Parathyroid adenoma (tissue), 2 donors: ENCODE results near the gene CHST11.

Experiments
- H2AFZ ChIP-seq: fragments of 300-600 bp; sonication (generic); one replicate; pipeline ENCODE4 v1.7.0; 2017; ENCODE audit warnings: antibody characterized with exemption, mild to moderate bottlenecking
- H3K27ac ChIP-seq: fragments of 300-600 bp; sonication (generic); one replicate; pipeline ENCODE4 v1.7.0; 2017
- H3K27me3 ChIP-seq: fragments of 300-600 bp; sonication (generic); one replicate; pipeline ENCODE4 v1.7.0; 2017; ENCODE audit warnings: low read length; ENCODE audit not compliant: control insufficient read depth, insufficient read depth
- H3K36me3 ChIP-seq: fragments of 300-600 bp; sonication (generic); one replicate; pipeline ENCODE4 v1.7.0; 2017; ENCODE audit warnings: low read length; ENCODE audit not compliant: control insufficient read depth, insufficient read depth
- H3K4me1 ChIP-seq: fragments of 300-600 bp; sonication (generic); one replicate; pipeline ENCODE4 v1.7.0; 2017; ENCODE audit warnings: control low read depth
- H3K4me2 ChIP-seq: fragments of 300-600 bp; sonication (generic); one replicate; pipeline ENCODE4 v1.7.0; 2017; ENCODE audit warnings: low read length
- H3K4me3 ChIP-seq: fragments of 300-600 bp; sonication (generic); one replicate; pipeline ENCODE4 v1.7.0; 2017; ENCODE audit warnings: low read depth, low read length
- H3K79me2 ChIP-seq: fragments of 300-600 bp; sonication (generic); one replicate; pipeline ENCODE4 v1.7.0; 2017; ENCODE audit warnings: control low read depth
- H3K9ac ChIP-seq: fragments of 300-600 bp; sonication (generic); one replicate; pipeline ENCODE4 v1.7.0; 2017; ENCODE audit warnings: mild to moderate bottlenecking
- H3K9me3 ChIP-seq: fragments of 300-600 bp; sonication (generic); one replicate; pipeline ENCODE4 v1.7.0; 2017; ENCODE audit warnings: low read length; ENCODE audit not compliant: control insufficient read depth
- TF ChIP-seq, protein P1 (sequence below): fragments of 300-600 bp; sonication (generic); IDR thresholded peaks from one replicate; pipeline ENCODE4 v1.7.0; 2017; ENCODE audit warnings: antibody characterized with exemption, mild to moderate bottlenecking
- donor health status: primary hyperparathyroidism.

CHST11 gene

DNA sequence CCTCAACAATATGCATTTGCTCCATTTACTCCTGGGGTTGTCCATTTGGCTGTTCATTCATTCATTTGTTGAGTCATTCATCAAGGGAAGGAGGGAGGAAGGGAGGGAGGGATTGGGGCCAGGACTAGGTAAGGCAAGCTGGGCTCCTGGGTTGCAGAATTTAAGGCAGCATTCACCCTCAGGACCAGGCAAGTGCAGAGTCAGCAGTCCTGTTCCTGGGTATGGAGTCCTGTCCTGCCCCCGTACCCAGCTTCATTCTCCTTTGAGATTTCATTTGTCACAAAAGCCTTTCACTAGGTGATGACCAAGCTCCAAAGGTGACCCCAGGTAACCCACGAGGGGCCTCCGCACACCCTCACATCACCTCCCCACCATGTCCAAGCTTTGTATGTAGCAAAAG is 178.1 kb downstream of the CHST11 start:
- Histone ChIP-seq H3K4me1 (peaks cover 6% of the 10 kb centered on the region), H3K4me3 (no peak overlapping the region), H3K36me3 (no peaks in the 10 kb centered on the region), H3K9ac (no peak overlapping the region), H2AFZ (no peak overlapping the region), H3K27ac (no peak overlapping the region), H3K4me2 (no peak overlapping the region), H3K9me3 (no peaks in the 10 kb centered on the region), H3K27me3 (no peaks in the 10 kb centered on the region), H3K79me2 (no peaks in the 10 kb centered on the region)
- TF ChIP-seq, protein P1, sequence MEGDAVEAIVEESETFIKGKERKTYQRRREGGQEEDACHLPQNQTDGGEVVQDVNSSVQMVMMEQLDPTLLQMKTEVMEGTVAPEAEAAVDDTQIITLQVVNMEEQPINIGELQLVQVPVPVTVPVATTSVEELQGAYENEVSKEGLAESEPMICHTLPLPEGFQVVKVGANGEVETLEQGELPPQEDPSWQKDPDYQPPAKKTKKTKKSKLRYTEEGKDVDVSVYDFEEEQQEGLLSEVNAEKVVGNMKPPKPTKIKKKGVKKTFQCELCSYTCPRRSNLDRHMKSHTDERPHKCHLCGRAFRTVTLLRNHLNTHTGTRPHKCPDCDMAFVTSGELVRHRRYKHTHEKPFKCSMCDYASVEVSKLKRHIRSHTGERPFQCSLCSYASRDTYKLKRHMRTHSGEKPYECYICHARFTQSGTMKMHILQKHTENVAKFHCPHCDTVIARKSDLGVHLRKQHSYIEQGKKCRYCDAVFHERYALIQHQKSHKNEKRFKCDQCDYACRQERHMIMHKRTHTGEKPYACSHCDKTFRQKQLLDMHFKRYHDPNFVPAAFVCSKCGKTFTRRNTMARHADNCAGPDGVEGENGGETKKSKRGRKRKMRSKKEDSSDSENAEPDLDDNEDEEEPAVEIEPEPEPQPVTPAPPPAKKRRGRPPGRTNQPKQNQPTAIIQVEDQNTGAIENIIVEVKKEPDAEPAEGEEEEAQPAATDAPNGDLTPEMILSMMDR, result no peak

DNA sequence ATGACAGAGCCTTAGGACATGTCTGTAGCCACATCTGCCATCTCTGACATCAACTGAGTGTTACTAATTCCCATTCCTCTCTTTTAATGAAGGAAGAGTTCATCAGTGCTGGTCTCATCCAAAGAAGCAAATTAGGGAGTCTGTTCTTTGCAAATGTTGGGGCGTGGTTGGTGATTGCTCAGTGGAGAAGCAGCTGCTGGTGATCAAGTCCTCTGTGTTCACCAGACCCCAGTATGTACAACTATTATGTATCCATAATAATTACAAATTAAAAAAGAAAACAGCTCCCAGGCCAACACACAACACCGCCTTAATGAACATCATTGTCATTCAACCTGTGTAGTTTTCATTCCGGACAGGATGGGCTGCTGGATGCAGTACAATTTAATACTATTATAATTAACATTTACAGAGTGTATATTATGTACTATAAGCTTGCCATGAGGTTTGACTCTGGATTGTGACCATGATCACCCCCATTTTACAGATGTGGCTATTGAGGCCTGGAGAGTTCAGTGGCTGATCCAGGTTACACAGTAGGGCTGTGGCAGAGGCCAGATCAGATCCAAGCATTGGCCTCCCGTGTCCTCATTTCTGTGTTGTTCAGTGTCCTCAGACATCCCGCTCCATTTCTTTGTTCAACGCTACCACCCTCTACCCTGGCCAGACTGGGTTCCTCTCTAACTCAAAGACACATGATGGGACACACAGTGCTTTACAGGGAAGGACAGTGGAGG is 179.0 kb downstream of the CHST11 start:
- peaks cover 2% of the 10 kb centered on the region for H3K4me1 ChIP-seq
- no peaks in the 10 kb centered on the region for H3K36me3 ChIP-seq
- no peaks in the 10 kb centered on the region for H3K9me3 ChIP-seq
- no peaks in the 10 kb centered on the region for H3K27me3 ChIP-seq
- no peak overlapping the region for H2AFZ ChIP-seq
- TF ChIP-seq, protein P1, result no peak
- no peak overlapping the region for H3K9ac ChIP-seq
- no peak overlapping the region for H3K27ac ChIP-seq
- no peak overlapping the region for H3K4me3 ChIP-seq
- no peak overlapping the region for H3K4me2 ChIP-seq
- H3K79me2 ChIP-seq, result no peaks in the 10 kb centered on the region

DNA sequence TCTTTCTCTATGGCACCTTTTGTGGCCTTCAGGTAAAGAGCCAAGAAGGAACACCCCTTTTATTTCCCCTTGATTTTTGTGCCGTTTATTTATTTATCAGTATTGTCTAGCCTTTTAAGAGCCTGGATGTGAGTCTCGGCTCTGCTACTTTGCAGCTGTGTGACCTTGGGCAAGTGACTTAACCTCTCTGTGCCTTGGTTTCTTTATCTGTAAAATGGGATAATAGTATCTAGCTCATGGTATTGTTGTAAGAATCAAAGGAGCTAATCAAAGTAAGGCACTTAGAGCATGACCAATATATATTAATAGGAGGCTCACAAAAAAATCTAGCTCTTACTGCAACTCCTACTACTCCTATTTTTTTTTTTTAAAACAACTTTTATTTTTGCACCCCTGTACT is 179.7 kb downstream of the CHST11 start:
- Histone ChIP-seq H3K27me3 (no peaks in the 10 kb centered on the region), H2AFZ (no peak overlapping the region), H3K27ac (no peak overlapping the region), H3K79me2 (no peaks in the 10 kb centered on the region), H3K9me3 (no peaks in the 10 kb centered on the region), H3K9ac (no peak overlapping the region), H3K4me1 (no peaks in the 10 kb centered on the region), H3K4me3 (no peak overlapping the region), H3K4me2 (no peak overlapping the region), H3K36me3 (no peaks in the 10 kb centered on the region)
- TF ChIP-seq, protein P1, result no peak

DNA sequence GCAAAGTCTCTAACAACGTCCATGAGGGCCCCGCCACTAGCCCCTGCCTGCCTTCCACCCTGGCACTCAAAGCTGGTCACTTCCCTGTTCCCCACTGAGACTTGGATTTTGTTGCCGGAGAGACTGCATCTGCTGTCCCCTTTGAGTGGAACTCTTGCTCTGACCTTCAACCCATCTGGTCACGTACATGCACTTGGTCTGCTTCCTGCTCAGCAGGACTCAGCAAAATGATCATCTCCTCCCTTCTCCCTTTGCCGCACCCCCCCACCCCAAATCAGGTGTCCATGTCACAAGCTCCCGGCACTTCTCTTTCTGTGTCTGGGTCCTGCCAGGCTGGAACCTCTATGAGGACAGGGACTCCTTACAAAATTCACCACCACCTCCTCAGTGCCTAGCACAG is 180.9 kb downstream of the CHST11 start:
- no peak overlapping the region for H3K9ac ChIP-seq
- H3K4me1 ChIP-seq, result no peaks in the 10 kb centered on the region
- H3K79me2 ChIP-seq, result no peaks in the 10 kb centered on the region
- H3K4me2 ChIP-seq, result no peak overlapping the region
- no peaks in the 10 kb centered on the region for H3K27me3 ChIP-seq
- H3K4me3 ChIP-seq, result no peak overlapping the region
- H3K27ac ChIP-seq, result no peak overlapping the region
- no peaks in the 10 kb centered on the region for H3K36me3 ChIP-seq
- H3K9me3 ChIP-seq, result no peaks in the 10 kb centered on the region
- H2AFZ ChIP-seq, result no peak overlapping the region
- TF ChIP-seq, protein P1, result no peak
